ENCODE results near the gene FBLN5. TPM values are rescaled to one million over a fixed set of nuclear protein-coding genes. Genes with fewer than 3 reads are reported as not detected.

The FBLN5 gene
- total RNA-seq, 1 experiment from 2014 or later: 3.3 TPM

- ChIA-PET RAD21 (ENCODE audit: low non-redundant PET in 1 of 2, low total read pairs in 2 of 2, uncharacterized antibody in 2 of 2, unreplicated experiment in 2 of 2) (no interaction called here), CTCF (no interaction called here), POLR2A (no interaction called here)
- no peaks in the 10 kb centered on the region for H3K36me3 ChIP-seq (ENCODE audit: control insufficient read depth in 1 of 2, insufficient read depth in 2 of 2, low read length in 2 of 2)
- H3K4me1 ChIP-seq (ENCODE audit: control insufficient read depth in 1 of 2, insufficient read depth in 2 of 2, low read length in 2 of 2): no peaks in the 10 kb centered on the region
- no peak overlapping the region for H3K27ac ChIP-seq (ENCODE audit: low read depth, low read length)
- no TSS peak for BruUV-seq (replicated peaks)
- DNase-seq (ENCODE audit: low read depth, low spot score): no peak
- no peaks in the 10 kb centered on the region for H3K9me2 ChIP-seq (ENCODE audit: insufficient read depth)
- no peak overlapping the region for H2AFZ ChIP-seq (ENCODE audit: low read depth, low read length, poor library complexity, severe bottlenecking)
- H3K79me2 ChIP-seq (ENCODE audit: insufficient read depth, low read length): no peaks in the 10 kb centered on the region
- no peaks in the 10 kb centered on the region for H3K9me3 ChIP-seq (ENCODE audit: control insufficient read depth in 1 of 2, insufficient read depth in 1 of 2, low read depth in 1 of 2, low read length in 2 of 2)
- intact Hi-C loops (cut with micrococcal nuclease): no loop called here
- TF ChIP-seq ZNF274 (IDR thresholded peaks at IDR 0.05; ENCODE audit: low read depth, low read length) (no peak), SRF (IDR thresholded peaks at IDR 0.05; ENCODE audit: low read depth) (no peak), ZBTB33 (IDR thresholded peaks at IDR 0.05; ENCODE audit: extremely low read depth, insufficient replicate concordance, low read length) (no peak), FOSL1 (IDR thresholded peaks at IDR 0.05; ENCODE audit: low read depth) (no peak), TCF7L2 (IDR thresholded peaks at IDR 0.05; ENCODE audit: borderline replicate concordance, extremely low read depth, insufficient read depth, insufficient read length) (no peak), ATF3 (IDR thresholded peaks at IDR 0.05) (no peak), RAD21 (IDR thresholded peaks at IDR 0.05; ENCODE audit: low read depth) (no peak), ZFX (IDR thresholded peaks at IDR 0.05) (no peak), CEBPB (IDR thresholded peaks at IDR 0.05; ENCODE audit: low read depth) (no peak), YY1 (IDR thresholded peaks at IDR 0.05; ENCODE audit: extremely low read depth, insufficient replicate concordance, low read depth, low read length) (no peak), JUND (IDR thresholded peaks at IDR 0.05) (no peak), POLR2AphosphoS5 (IDR thresholded peaks at IDR 0.05; ENCODE audit: low read depth, low read length) (no peak), CBX3 (IDR thresholded peaks at IDR 0.05; ENCODE audit: low read depth) (no peak), REST (IDR thresholded peaks at IDR 0.05; ENCODE audit: low read depth) (no peak)
- ATAC-seq: no peak
- H3K4me2 ChIP-seq (ENCODE audit: low read length): no peak overlapping the region
- H3K27me3 ChIP-seq (ENCODE audit: insufficient read depth, low read length): no peaks in the 10 kb centered on the region
- no peak overlapping the region for H3K9ac ChIP-seq (ENCODE audit: low read length)
- H3K4me3 ChIP-seq (replicated peaks in 1 of 2; ENCODE audit: low read depth in 1 of 2, low read length in 2 of 2): no peak overlapping the region
- no peaks in the 10 kb centered on the region for H4K20me1 ChIP-seq (ENCODE audit: insufficient read depth)
Observed at GRCh38 chr14:91920526-91920925, 27.0 kb downstream of the FBLN5 start.
